ENCODE data around the gene ADAMTS18.
A peak's percentile ranks its signal among the peaks of the same experiment; 100 is the strongest.

Gene ADAMTS18

DNA sequence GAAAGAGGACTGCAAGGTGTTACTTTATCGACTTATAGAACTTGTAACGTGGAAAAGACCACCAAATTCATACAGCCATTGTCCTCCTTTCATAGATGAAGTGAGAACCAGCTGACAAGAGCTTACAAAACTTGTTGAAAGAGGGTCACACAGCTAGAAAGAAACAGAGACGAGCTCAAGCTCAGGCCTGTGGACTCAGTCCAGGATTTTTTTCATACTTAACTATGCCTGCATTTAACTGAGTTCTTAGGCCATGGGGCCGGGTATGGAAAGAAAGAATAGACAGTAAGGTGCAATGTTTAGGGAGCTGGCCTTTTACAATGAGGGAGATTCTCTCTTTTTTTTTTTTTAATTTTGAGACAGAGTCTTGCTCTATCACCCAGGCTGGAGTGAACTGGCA, 106.1 kb downstream of the ADAMTS18 start:
- no peak for DNase-seq (ENCODE audit: low read depth)

- no peak for DNase-seq (ENCODE audit: low read depth)
Observed at GRCh38 chr16:77328274-77328673, 106.6 kb downstream of the ADAMTS18 start.

DNA sequence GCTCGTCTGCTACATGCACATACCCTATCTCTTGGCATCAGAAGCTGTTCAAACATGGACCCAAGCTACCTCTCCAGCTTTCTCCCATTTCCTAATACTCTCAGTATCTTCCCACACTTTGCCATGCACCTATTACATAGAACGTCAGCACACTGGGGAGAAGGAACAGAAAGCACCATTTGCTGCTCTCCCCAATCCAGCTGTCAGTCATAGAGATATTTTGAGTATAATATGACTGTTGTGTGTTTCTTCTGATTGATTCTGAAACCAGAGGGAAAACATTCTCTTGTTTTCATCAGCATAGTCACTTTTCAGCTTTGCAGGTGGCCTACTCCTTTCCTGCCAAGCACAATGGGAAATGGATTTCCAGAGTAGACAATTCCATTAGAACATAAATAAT, 107.1 kb downstream of the ADAMTS18 start:
- DNase-seq (ENCODE audit: low read depth): no peak

- DNase-seq (ENCODE audit: low read depth): no peak
Observed at GRCh38 chr16:77324729-77325128, 110.1 kb downstream of the ADAMTS18 start.

- no peak for DNase-seq (ENCODE audit: low read depth)
Observed at GRCh38 chr16:77323695-77324094, 111.1 kb downstream of the ADAMTS18 start.

DNA sequence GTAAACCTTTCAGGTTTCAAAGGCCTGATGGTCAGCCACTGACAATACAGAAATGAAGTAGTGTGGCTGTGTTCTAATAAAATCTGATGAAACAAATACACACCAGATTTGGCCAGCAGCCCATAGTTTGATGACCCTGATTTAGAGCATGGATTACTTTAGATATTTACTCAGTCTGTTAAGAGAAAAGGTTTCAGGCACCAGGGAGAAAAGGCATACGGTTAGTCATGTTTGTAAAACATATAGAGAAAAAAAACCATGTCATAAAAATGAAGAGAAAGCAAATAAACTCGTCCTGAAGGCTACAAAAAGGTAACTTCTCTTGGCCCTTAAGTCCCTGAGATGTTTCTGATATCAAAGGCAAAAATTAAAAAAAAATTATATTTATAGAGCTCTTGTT, 112.1 kb downstream of the ADAMTS18 start:
- DNase-seq (ENCODE audit: low read depth): no peak

- no peak for DNase-seq (ENCODE audit: low read depth)
Observed at GRCh38 chr16:77317059-77317458, 117.8 kb downstream of the ADAMTS18 start.

GRCh38 chr16:77310877-77311276, 124.0 kb downstream of the ADAMTS18 start:
- DNase-seq (ENCODE audit: low read depth): no peak

DNA sequence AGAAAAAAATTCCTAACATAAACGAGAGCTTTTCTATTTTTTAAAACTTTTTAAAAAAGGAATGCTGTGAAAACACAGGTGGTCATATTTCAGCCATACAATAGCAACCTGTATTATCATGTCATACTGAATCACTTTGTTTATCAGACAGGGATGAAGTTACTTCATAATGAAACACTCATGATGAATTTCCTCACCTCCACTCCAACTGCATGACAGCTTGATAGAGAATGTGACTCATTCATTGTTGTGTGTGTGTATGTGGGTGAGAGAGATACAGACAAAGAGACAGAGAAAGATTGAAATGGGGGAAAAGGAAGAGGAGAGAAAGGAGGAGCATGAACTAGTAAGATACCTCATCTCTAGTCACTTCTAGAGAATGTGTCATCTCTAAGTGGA, 126.7 kb downstream of the ADAMTS18 start:
- DNase-seq (ENCODE audit: low read depth): peak; percentile 54

GRCh38 chr16:77307426-77308162, 127.2 kb downstream of the ADAMTS18 start:
- DNase-seq (ENCODE audit: low read depth): no peak

DNA sequence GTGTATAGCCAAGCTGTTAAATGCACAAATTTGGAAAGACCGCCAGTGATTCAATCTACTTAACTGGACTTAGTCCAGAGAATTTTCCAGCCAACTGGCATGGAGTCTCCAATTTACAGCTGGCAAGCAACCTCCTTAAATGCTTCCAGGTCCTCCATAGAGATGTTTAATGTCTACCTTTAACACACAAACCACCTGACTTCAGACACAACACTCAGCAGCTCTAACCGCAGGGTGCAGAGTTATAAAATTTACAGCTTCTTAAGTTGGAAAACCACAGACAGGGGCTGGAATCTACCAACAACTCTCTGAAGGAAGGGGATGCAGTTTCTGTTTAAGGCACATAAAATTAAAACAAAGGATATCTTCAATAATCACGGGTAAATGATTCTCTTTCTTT, 128.8 kb downstream of the ADAMTS18 start:
- DNase-seq (ENCODE audit: low read depth): no peak

GRCh38 chr16:77304877-77305276, 130.0 kb downstream of the ADAMTS18 start:
- no peak for DNase-seq (ENCODE audit: low read depth)

GRCh38 chr16:77304134-77304533, 130.7 kb downstream of the ADAMTS18 start:
- DNase-seq (ENCODE audit: low read depth): no peak

GRCh38 chr16:77302674-77303073, 132.2 kb downstream of the ADAMTS18 start:
- DNase-seq (ENCODE audit: low read depth): no peak

- DNase-seq (ENCODE audit: low read depth): no peak
Observed at GRCh38 chr16:77302249-77302648, 132.6 kb downstream of the ADAMTS18 start.

DNA sequence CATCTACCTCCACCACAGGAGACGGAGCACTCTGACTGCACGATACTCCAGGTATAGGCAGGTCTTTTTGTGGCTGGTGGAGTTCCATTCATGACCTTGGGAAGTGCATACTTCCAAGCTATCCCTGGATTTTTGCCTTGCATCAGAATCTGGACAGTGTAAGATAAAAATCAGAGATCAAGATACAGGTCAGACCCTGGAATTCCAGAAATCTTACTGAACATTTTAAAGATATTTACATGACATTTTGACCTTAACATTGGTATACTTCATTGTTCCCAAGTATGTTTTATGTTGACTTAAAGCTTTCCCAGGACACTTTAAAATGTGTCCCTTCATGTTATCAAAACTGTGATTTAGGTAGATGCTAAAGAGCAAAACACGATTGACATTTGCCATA, 134.6 kb downstream of the ADAMTS18 start:
- DNase-seq (ENCODE audit: low read depth): no peak

GRCh38 chr16:77299395-77299794, 135.4 kb downstream of the ADAMTS18 start:
- no peak for DNase-seq (ENCODE audit: low read depth)

GRCh38 chr16:77298418-77299360, 136.1 kb downstream of the ADAMTS18 start:
- DNase-seq (ENCODE audit: low read depth): peak; percentile 93

DNA sequence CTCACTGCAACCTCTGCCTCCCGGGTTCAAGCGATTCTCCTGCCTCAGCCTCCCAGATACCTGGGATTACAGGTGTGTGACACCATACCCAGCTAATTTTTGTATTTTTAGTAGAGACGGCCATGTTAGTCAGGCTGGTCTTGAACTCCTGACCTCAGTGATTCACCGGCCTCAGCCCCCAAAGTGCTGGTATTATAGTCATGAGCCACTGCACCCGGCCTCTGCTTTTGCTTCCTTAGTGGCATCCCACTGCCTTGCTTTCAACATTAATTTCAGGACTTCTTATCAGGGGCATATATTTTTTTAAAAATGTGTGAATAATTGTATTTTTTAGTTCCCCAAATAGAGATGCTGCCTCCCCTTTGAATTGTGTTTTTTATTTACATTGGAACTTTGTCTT, 136.8 kb downstream of the ADAMTS18 start:
- DNase-seq (ENCODE audit: low read depth): no peak

DNA sequence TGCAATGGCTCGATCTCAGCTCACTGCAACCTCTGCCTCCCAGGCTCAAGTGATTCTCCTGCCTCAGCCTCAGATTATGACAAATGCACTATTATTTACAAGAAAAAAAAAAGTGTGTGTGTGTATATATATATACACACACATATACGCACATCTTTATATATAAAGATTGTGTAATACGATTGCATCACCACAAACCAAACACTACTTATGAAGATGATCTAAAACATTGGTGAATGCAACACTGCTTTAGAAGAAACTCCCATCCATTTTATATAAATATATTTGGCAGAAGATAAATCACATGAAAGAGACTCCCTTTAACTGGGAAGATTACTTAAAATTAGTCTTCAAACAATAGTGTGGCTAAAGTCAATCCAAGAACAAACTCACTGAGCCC, 138.9 kb downstream of the ADAMTS18 start:
- DNase-seq (ENCODE audit: low read depth): no peak

- DNase-seq (ENCODE audit: low read depth): no peak
Observed at GRCh38 chr16:77290451-77291115, 144.3 kb downstream of the ADAMTS18 start.

GRCh38 chr16:77289331-77289809, 145.5 kb downstream of the ADAMTS18 start:
- peak; percentile 75 for DNase-seq (ENCODE audit: low read depth)

GRCh38 chr16:77288222-77288621, 146.6 kb downstream of the ADAMTS18 start:
- DNase-seq (ENCODE audit: low read depth): peak; percentile 83
